Kidney (tissue), 14 donors: ENCODE measurements around the gene PLEKHG1. TPM values are rescaled to one million over a fixed set of nuclear protein-coding genes. Genes with fewer than 3 reads are reported as not detected.
A peak's percentile ranks its signal among the peaks of the same experiment; 100 is the strongest.

Experiments
- DNase-seq, 5 donors: peaks; one replicate each; pipeline ENCODE4 v3.0.0-alpha.2; 2013 to 2020
- FAIRE-seq: peaks from 2 replicates; lab custom pipeline; 2012; peaks lifted over from hg19 to GRCh38; lab: Jason Lieb, UNC
- H3K27ac ChIP-seq, 2 donors: one replicate each; pipeline ENCODE4 v1.7.0; 2013; ENCODE audit warnings: low read depth in 2 of 2, low read length in 2 of 2, inconsistent platforms in 1 of 2
- H3K27me3 ChIP-seq: one replicate; pipeline ENCODE4 v1.7.1; 2013; ENCODE audit warnings: low read length, inconsistent platforms; ENCODE audit not compliant: control insufficient read depth, insufficient read depth
- H3K36me3 ChIP-seq, 3 donors: one replicate each; pipeline versions ENCODE4 v1.7.0 to v1.7.1; 2013; ENCODE audit warnings: low read length in 3 of 3, control low read depth in 1 of 3, inconsistent platforms in 1 of 3; ENCODE audit not compliant: insufficient read depth in 3 of 3, control insufficient read depth in 2 of 3
- H3K4me1 ChIP-seq, 3 donors: one replicate each; pipeline versions ENCODE4 v1.7.0 to v1.7.1; 2013; ENCODE audit warnings: low read length in 3 of 3, inconsistent platforms in 1 of 3, low read depth in 1 of 3; ENCODE audit not compliant: control insufficient read depth in 2 of 3, insufficient read depth in 2 of 3
- H3K4me3 ChIP-seq, 3 donors: one replicate each; pipeline versions ENCODE4 v1.7.0 to v1.8.1; 2013; ENCODE audit warnings: low read length in 3 of 3, control low read depth in 1 of 3, inconsistent platforms in 1 of 3
- H3K9ac ChIP-seq, 3 donors: one replicate each; pipeline versions ENCODE4 v1.7.0 to v1.7.1; 2013; ENCODE audit warnings: low read length in 3 of 3, control low read depth in 1 of 3, inconsistent platforms in 1 of 3
- H3K9me3 ChIP-seq, 3 donors: one replicate each; pipeline versions ENCODE4 v1.7.0 to v1.7.1; 2013; ENCODE audit warnings: low read length in 3 of 3, control low read depth in 1 of 3, inconsistent platforms in 1 of 3; ENCODE audit not compliant: control insufficient read depth in 2 of 3, insufficient read depth in 1 of 3
- intact Hi-C: fragments of 100-400 bp; cut with DNase I; formaldehyde crosslinking; loops from one replicate; pipeline ENCODE4 v1.11.1; 2022
- polyA plus RNA-seq: library from polyadenylated mRNA; stranded (reverse); fragments of 350-450 nt; fragmentation: Illumina TruSeq; extraction: RNeasy Lipid Tissue Mini Kit (QIAGEN cat#74804); gene quantifications from one replicate; pipeline ENCODE4 v1.2.3, GENCODE V29; 2014; ENCODE audit warnings: low read depth, low replicate concordance; ENCODE audit not compliant: insufficient read depth
- total RNA-seq: library from RNA; stranded (reverse); fragmentation: NEBNext Ultra II Directional; extraction: Animal tissue kit (Norgen Biotek cat#: 25700); gene quantifications from one replicate; pipeline ENCODE4 v1.2.1, GENCODE V29; 2021
- TF ChIP-seq, protein P1 (sequence below): IDR thresholded peaks from 3 replicates; pipeline ENCODE4 v1.5.1; 2012; ENCODE audit warnings: mild to moderate bottlenecking, moderate library complexity, borderline replicate concordance; ENCODE audit not compliant: insufficient read depth; ENCODE audit errors: extremely low read depth
- donor health status: control.
- donor health status: control.
- donor health status: control.
- donor health status: control.
- donor health status: control.
- donor health status: DM: yes; HTN: yes; CAD: no.
- donor health status: Normal renal cell carcinoma (clear cell type).

Gene PLEKHG1
- total and polyA plus RNA-seq, 2 donors from 2014 or later: 2.8 to 58.7 TPM

DNA sequence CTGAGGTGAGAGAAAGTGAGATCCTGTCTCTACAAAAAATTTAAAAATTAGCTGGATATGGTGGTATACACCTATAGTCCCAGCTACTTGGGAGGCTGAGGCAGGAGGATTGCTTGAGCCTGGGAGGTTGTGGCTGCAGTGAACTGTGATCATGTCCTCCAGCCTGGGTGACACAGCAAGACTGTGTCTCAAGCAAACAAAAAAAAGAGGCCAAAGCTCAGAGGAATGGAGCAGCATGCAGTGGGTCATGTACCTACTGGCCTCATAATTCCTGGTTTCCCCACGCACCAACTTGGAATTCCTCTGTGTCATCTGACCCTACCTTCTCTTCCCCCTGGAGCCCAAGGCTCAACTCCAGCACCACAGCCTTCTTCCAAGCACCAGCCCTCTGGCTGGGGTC, 15.1 kb upstream of the PLEKHG1 start:
- intact Hi-C loops: no loop called here
- DNase-seq (no peak), FAIRE-seq (no peak)
- no peak overlapping the region for H3K4me3 ChIP-seq
- H3K4me1 ChIP-seq: peaks cover 0 to 3% (median 0%) of the 10 kb centered on the region in 3 donors
- no peaks in the 10 kb centered on the region for H3K36me3 ChIP-seq
- TF ChIP-seq, protein P1, sequence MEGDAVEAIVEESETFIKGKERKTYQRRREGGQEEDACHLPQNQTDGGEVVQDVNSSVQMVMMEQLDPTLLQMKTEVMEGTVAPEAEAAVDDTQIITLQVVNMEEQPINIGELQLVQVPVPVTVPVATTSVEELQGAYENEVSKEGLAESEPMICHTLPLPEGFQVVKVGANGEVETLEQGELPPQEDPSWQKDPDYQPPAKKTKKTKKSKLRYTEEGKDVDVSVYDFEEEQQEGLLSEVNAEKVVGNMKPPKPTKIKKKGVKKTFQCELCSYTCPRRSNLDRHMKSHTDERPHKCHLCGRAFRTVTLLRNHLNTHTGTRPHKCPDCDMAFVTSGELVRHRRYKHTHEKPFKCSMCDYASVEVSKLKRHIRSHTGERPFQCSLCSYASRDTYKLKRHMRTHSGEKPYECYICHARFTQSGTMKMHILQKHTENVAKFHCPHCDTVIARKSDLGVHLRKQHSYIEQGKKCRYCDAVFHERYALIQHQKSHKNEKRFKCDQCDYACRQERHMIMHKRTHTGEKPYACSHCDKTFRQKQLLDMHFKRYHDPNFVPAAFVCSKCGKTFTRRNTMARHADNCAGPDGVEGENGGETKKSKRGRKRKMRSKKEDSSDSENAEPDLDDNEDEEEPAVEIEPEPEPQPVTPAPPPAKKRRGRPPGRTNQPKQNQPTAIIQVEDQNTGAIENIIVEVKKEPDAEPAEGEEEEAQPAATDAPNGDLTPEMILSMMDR: no peak
- no peaks in the 10 kb centered on the region for H3K9me3 ChIP-seq
- no peaks in the 10 kb centered on the region for H3K27me3 ChIP-seq
- H3K9ac ChIP-seq: no peak overlapping the region
- no peak overlapping the region for H3K27ac ChIP-seq

GRCh38 chr6:150586850-150587359, 12.8 kb upstream of the PLEKHG1 start:
- FAIRE-seq (no peak), DNase-seq (peak in 2 of 5 donors; percentile 63 to 79)
- TF ChIP-seq, protein P1: no peak
- H3K4me3 ChIP-seq: no peak overlapping the region
- intact Hi-C loops: no loop called here
- no peaks in the 10 kb centered on the region for H3K9me3 ChIP-seq
- no peak overlapping the region for H3K9ac ChIP-seq
- no peaks in the 10 kb centered on the region for H3K36me3 ChIP-seq
- H3K27ac ChIP-seq: no peak overlapping the region
- no peaks in the 10 kb centered on the region for H3K27me3 ChIP-seq
- peaks cover 0 to 3% (median 0%) of the 10 kb centered on the region in 3 donors for H3K4me1 ChIP-seq

DNA sequence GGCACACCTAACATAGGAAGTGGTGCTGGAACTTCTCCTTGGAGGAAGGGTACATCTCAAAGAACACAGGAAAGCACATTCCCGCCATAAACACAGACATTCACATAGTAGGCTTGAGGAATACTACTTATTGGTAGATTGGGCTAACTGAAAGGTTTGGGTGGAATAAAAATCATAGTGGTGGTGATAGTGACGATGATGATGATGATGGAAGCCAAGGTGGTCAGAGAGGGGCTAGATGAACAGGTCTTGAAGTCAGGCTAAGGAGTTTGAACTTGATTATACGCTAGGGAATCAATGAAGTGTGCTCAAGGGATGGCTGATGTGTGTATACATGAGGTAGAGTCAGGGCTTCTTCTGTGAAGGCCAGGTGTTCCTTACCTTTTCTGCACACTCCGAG, 12.0 kb upstream of the PLEKHG1 start:
- DNase-seq: no peak
- no peak overlapping the region for H3K27ac ChIP-seq
- no peaks in the 10 kb centered on the region for H3K36me3 ChIP-seq
- H3K9ac ChIP-seq: no peak overlapping the region
- H3K4me1 ChIP-seq: peaks cover 0 to 3% (median 0%) of the 10 kb centered on the region in 3 donors
- FAIRE-seq: no peak
- TF ChIP-seq, protein P1: no peak
- intact Hi-C loops: no loop called here
- H3K4me3 ChIP-seq: no peak overlapping the region
- no peaks in the 10 kb centered on the region for H3K9me3 ChIP-seq
- no peaks in the 10 kb centered on the region for H3K27me3 ChIP-seq
